IMR-90 (cell line): ENCODE results near the gene HRH3. TPM values are rescaled to one million over a fixed set of nuclear protein-coding genes. Genes with fewer than 3 reads are reported as not detected.

Experiments used
- ATAC-seq: fragments of 200-7000 bp; cut with Tn5 transposase; 2 replicates; pipeline ENCODE4 v1.9.1; 2020; ENCODE audit warnings: low read depth, mild to moderate bottlenecking, moderate library complexity
- BruUV-seq: library from RNA; stranded (reverse); fragments of 400-500 nt; replicated peaks from 2 replicates; lab custom pipeline; 2021; lab: Mats Ljungman, UMichigan
- CTCF ChIA-PET: fragments of 300-600 bp; formaldehyde crosslinking; extraction: SDS; loops from one replicate; lab custom pipeline; 2021; ENCODE audit warnings: antibody characterized with exemption; lab: Yijun Ruan, JAX
- POLR2A ChIA-PET: fragments of 300-600 bp; sonication (Branson Sonifier 250); formaldehyde crosslinking; loops from one replicate; lab custom pipeline; 2022; ENCODE audit warnings: antibody characterized with exemption; ENCODE audit not compliant: unreplicated experiment; lab: Charles Lee
- DNase-seq: peaks from one replicate; pipeline ENCODE4 v3.0.0; 2013
- H2AFZ ChIP-seq: replicated peaks from 2 replicates; pipeline ENCODE3; 2013; ENCODE audit warnings: low read length, mild to moderate bottlenecking; ENCODE audit not compliant: poor library complexity
- H2AK5ac ChIP-seq: 2 replicates; pipeline ENCODE4 v1.6.1; 2013; ENCODE audit warnings: low read depth, low read length, inconsistent platforms
- H2AK9ac ChIP-seq: replicated peaks from 2 replicates; pipeline ENCODE3; 2013; ENCODE audit warnings: mild to moderate bottlenecking, low read depth, low read length, moderate library complexity; ENCODE audit not compliant: poor library complexity
- H2BK120ac ChIP-seq: 2 replicates; pipeline ENCODE4 v1.6.1; 2013; ENCODE audit warnings: low read depth, low read length, inconsistent platforms
- H2BK15ac ChIP-seq: 3 replicates; pipeline ENCODE4 v1.6.1; 2013; ENCODE audit warnings: low read depth, low read length, inconsistent platforms
- H2BK20ac ChIP-seq: 2 replicates; pipeline ENCODE4 v1.6.1; 2013; ENCODE audit warnings: low read depth, mild to moderate bottlenecking, inconsistent platforms, low read length, moderate library complexity
- H2BK5ac ChIP-seq: 2 replicates; pipeline ENCODE4 v1.6.1; 2013; ENCODE audit warnings: mild to moderate bottlenecking, low read depth, low read length, inconsistent platforms; ENCODE audit not compliant: poor library complexity, severe bottlenecking
- H3K14ac ChIP-seq: replicated peaks from 2 replicates; pipeline ENCODE4 v1.6.1; 2013; ENCODE audit warnings: low read depth, low read length, inconsistent platforms
- H3K18ac ChIP-seq: 2 replicates; pipeline ENCODE4 v1.6.1; 2013; ENCODE audit warnings: low read depth, low read length, control low read depth
- H3K23ac ChIP-seq: 2 replicates; pipeline ENCODE4 v1.6.1; 2013; ENCODE audit warnings: low read depth, low read length, inconsistent platforms
- H3K27ac ChIP-seq: 2 replicates; pipeline ENCODE4 v1.5.1; 2013; ENCODE audit warnings: mild to moderate bottlenecking, control low read depth, low read length; ENCODE audit not compliant: insufficient read depth
- H3K27me3 ChIP-seq: 2 replicates; pipeline ENCODE4 v1.6.1; 2013; ENCODE audit warnings: low read length; ENCODE audit not compliant: control insufficient read depth, insufficient read depth
- H3K36me3 ChIP-seq: 2 replicates; pipeline ENCODE4 v1.6.1; 2013; ENCODE audit warnings: low read length, mixed read lengths; ENCODE audit not compliant: control insufficient read depth, insufficient read depth
- H3K4ac ChIP-seq: 2 replicates; pipeline ENCODE4 v1.6.1; 2013; ENCODE audit warnings: low read depth, low read length, inconsistent platforms
- H3K4me1 ChIP-seq: 2 replicates; pipeline ENCODE4 v1.6.1; 2013; ENCODE audit warnings: low read length, mixed read lengths; ENCODE audit not compliant: control insufficient read depth, insufficient read depth
- H3K4me2 ChIP-seq: 2 replicates; pipeline ENCODE4 v1.6.1; 2013; ENCODE audit warnings: low read depth, mild to moderate bottlenecking, control low read depth, low read length, moderate library complexity
- H3K4me3 ChIP-seq: 2 replicates; pipeline ENCODE4 v1.5.1; 2013; ENCODE audit warnings: low read depth, mild to moderate bottlenecking, control low read depth, low read length, moderate library complexity; ENCODE audit not compliant: insufficient read depth
- H3K56ac ChIP-seq: 2 replicates; pipeline ENCODE4 v1.6.1; 2013; ENCODE audit warnings: low read length, inconsistent platforms; ENCODE audit not compliant: insufficient read depth; ENCODE audit errors: extremely low read depth
- H3K79me1 ChIP-seq, 2 experiments: 2 replicates each; pipeline ENCODE4 v1.6.1; 2013; ENCODE audit warnings: low read length in 2 of 2, inconsistent platforms in 1 of 2, low read depth in 1 of 2
- H3K9ac ChIP-seq: 2 replicates; pipeline ENCODE4 v1.6.1; 2013; ENCODE audit warnings: low read depth, low read length, control low read depth
- H3K9me1 ChIP-seq: 2 replicates; pipeline ENCODE4 v1.6.1; 2013; ENCODE audit warnings: low read length, inconsistent platforms; ENCODE audit not compliant: insufficient read depth
- H3K9me3 ChIP-seq: 2 replicates; pipeline ENCODE4 v1.6.1; 2013; ENCODE audit warnings: low read length; ENCODE audit not compliant: control insufficient read depth, insufficient read depth
- H4K20me1 ChIP-seq: 2 replicates; pipeline ENCODE4 v1.6.1; 2013; ENCODE audit warnings: low read length, inconsistent platforms; ENCODE audit not compliant: insufficient read depth
- H4K5ac ChIP-seq: 2 replicates; pipeline ENCODE4 v1.6.1; 2013; ENCODE audit warnings: mild to moderate bottlenecking, low read depth, low read length, control low read depth
- H4K8ac ChIP-seq, 2 experiments: 2 replicates each; pipeline ENCODE4 v1.6.1; 2013; ENCODE audit warnings: low read depth in 2 of 2, low read length in 2 of 2, control low read depth in 1 of 2, inconsistent platforms in 1 of 2
- H4K91ac ChIP-seq: 2 replicates; pipeline ENCODE4 v1.6.1; 2013; ENCODE audit warnings: low read depth, low read length, inconsistent platforms; ENCODE audit not compliant: insufficient read depth
- BHLHE40 ChIP-seq: fragments of 150-350 bp; IDR thresholded peaks from 2 replicates; pipeline ENCODE4 v1.6.1; 2016; ENCODE audit warnings: mild to moderate bottlenecking, low read depth, low read length
- CHD1 ChIP-seq: IDR thresholded peaks from 2 replicates; pipeline ENCODE4 v1.6.1; 2012; ENCODE audit warnings: low read depth, low read length, improper control_type of control experiment
- MAZ ChIP-seq: IDR thresholded peaks from 2 replicates; pipeline ENCODE4 v1.6.1; 2012; ENCODE audit warnings: low read depth, mild to moderate bottlenecking, low read length, improper control_type of control experiment, moderate library complexity, borderline replicate concordance
- RCOR1 ChIP-seq: IDR thresholded peaks from 2 replicates; pipeline ENCODE4 v1.6.1; 2012; ENCODE audit warnings: mild to moderate bottlenecking, low read length, improper control_type of control experiment; ENCODE audit not compliant: insufficient replicate concordance
- RFX5 ChIP-seq: IDR thresholded peaks from 2 replicates; pipeline ENCODE4 v1.8.0; 2012; ENCODE audit warnings: low read depth, mild to moderate bottlenecking, low read length, moderate library complexity
- WGBS, 2 experiments: methylation state at CpG; one replicate each; pipeline versions ENCODE4 v1.1.5 to v1.1.7; 2013; ENCODE audit warnings: missing lambda C conversion rate in 2 of 2; ENCODE audit not compliant: insufficient read length in 1 of 2; ENCODE audit errors: extremely low coverage in 2 of 2; 5-methylcytosine and 5-hydroxymethylcytosine counted together
- dilution Hi-C: fragments of 300-500 bp; cut with HindIII; formaldehyde crosslinking; loops from one replicate; pipeline ENCODE4 v1.14.3; 2018; ENCODE audit warnings: low sequenced_read_pairs; ENCODE audit not compliant: unreplicated experiment
- in situ Hi-C: fragments of 300-500 bp; cut with MboI; formaldehyde crosslinking; loops from 3 replicates; pipeline ENCODE4 v1.14.3; 2019; ENCODE audit warnings: low sequenced_read_pairs, inconsistent platforms, mixed read lengths
- intact Hi-C: fragments of 100-400 bp; cut with micrococcal nuclease; formaldehyde crosslinking; loops from 2 replicates; pipeline ENCODE4 v1.10.0; 2022
- polyA plus RNA-seq, 3 experiments: library from polyadenylated mRNA; depleted of rRNA; stranded (reverse); fragments of >200 nt; gene quantifications; 2 replicates each; pipeline ENCODE4 v1.2.3, GENCODE V29; 2012; ENCODE audit warnings: low replicate concordance in 1 of 3
- total RNA-seq: library from RNA; depleted of rRNA; stranded (reverse); fragments of >200 nt; gene quantifications from 2 replicates; pipeline ENCODE4 v1.2.3, GENCODE V29; 2012
- TF ChIP-seq, protein P1 (sequence below): fragments of 150-350 bp; IDR thresholded peaks from 2 replicates; pipeline ENCODE4 v1.6.1; 2016; ENCODE audit warnings: low read depth, mild to moderate bottlenecking, low read length, moderate library complexity, borderline replicate concordance
- TF ChIP-seq, protein P2 (sequence below): conservative IDR thresholded peaks from 2 replicates; pipeline ENCODE4 v1.5.1; 2012; ENCODE audit warnings: mild to moderate bottlenecking, low read depth, low read length, improper control_type of control experiment

The HRH3 gene
- total and polyA plus RNA-seq, 2 of the 4 experiments (the other 2 are of a cell fraction) = not detected

DNA sequence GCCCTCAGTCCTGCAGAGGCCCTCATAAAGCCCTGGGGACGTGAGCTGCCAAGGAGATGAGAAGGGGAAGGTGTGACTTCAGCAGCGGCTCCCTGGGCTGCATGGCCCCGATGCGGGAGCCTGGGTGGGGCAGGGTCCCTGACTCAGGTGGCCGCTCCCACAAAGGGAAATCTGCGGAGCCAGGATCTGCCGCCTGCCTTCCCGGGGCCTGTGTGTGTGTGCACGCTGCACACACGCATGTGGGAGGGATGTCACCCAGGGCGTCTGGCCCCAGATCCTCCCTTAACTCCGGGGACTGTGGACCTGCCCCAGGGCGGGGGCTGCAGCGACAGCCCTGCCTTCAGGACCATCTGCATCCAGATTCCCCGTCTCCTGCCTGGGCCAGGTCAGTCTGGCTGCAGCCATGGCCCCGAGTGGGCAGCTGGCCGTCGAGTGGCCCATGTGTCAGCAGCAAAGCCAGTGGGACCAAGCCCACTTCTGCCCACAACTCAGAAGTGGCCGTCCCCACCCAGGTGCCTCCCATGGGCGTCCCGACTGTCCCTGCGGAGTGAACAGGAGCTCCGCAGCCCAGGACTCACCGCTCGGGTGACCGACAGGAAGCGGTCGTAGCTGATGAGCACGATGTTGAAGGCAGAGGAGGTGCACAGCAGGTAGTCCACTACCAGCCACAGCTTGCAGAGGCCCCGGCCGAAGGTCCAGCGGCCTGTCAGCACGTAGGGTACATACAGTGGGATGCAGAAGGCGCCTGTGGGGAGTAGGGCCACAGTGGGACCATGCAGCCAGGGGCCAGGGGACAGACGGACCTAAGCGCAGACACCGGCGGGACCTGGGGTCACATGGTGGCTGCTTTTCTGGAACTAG is 1.9 kb downstream of the HRH3 start:
- DNase-seq (no peak), ATAC-seq (no peak)
- H3K27me3 ChIP-seq = peaks cover 75% of the 10 kb centered on the region
- no peak overlapping the region for H3K4me2 ChIP-seq
- no peak overlapping the region for H2BK120ac ChIP-seq
- CTCF ChIA-PET = no interaction called here
- no peak overlapping the region for H2BK20ac ChIP-seq
- no peaks in the 10 kb centered on the region for H3K36me3 ChIP-seq
- no peak overlapping the region for H3K23ac ChIP-seq
- TF ChIP-seq MAZ (no peak), RCOR1 (no peak), CHD1 (no peak), BHLHE40 (no peak), RFX5 (no peak)
- TF ChIP-seq, protein P1, sequence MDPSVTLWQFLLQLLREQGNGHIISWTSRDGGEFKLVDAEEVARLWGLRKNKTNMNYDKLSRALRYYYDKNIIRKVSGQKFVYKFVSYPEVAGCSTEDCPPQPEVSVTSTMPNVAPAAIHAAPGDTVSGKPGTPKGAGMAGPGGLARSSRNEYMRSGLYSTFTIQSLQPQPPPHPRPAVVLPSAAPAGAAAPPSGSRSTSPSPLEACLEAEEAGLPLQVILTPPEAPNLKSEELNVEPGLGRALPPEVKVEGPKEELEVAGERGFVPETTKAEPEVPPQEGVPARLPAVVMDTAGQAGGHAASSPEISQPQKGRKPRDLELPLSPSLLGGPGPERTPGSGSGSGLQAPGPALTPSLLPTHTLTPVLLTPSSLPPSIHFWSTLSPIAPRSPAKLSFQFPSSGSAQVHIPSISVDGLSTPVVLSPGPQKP = no peak
- TF ChIP-seq, protein P2, sequence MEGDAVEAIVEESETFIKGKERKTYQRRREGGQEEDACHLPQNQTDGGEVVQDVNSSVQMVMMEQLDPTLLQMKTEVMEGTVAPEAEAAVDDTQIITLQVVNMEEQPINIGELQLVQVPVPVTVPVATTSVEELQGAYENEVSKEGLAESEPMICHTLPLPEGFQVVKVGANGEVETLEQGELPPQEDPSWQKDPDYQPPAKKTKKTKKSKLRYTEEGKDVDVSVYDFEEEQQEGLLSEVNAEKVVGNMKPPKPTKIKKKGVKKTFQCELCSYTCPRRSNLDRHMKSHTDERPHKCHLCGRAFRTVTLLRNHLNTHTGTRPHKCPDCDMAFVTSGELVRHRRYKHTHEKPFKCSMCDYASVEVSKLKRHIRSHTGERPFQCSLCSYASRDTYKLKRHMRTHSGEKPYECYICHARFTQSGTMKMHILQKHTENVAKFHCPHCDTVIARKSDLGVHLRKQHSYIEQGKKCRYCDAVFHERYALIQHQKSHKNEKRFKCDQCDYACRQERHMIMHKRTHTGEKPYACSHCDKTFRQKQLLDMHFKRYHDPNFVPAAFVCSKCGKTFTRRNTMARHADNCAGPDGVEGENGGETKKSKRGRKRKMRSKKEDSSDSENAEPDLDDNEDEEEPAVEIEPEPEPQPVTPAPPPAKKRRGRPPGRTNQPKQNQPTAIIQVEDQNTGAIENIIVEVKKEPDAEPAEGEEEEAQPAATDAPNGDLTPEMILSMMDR = no peak
- H3K14ac ChIP-seq = no peak overlapping the region
- dilution Hi-C loops = no loop called here
- in situ Hi-C loops = no loop called here
- no peaks in the 10 kb centered on the region for H3K79me1 ChIP-seq
- H2AFZ ChIP-seq = no peak overlapping the region
- intact Hi-C loops = no loop called here
- H3K56ac ChIP-seq = no peak overlapping the region
- H3K4me1 ChIP-seq = no peaks in the 10 kb centered on the region
- no peak overlapping the region for H2BK15ac ChIP-seq
- H4K5ac ChIP-seq = no peak overlapping the region
- peaks cover 12% of the 10 kb centered on the region for H4K20me1 ChIP-seq
- no peak overlapping the region for H3K9ac ChIP-seq
- H3K18ac ChIP-seq = no peak overlapping the region
- H2BK5ac ChIP-seq = no peak overlapping the region
- 53% methylated on average over 12 of the region's 38 CpGs; no CpG with 5 or more reads in 1 of the 2 experiments for WGBS, 2 experiments
- no peak overlapping the region for H3K4me3 ChIP-seq
- H4K91ac ChIP-seq = no peak overlapping the region
- H2AK5ac ChIP-seq = no peak overlapping the region
- BruUV-seq = no TSS peak
- no peak overlapping the region for H4K8ac ChIP-seq
- H3K27ac ChIP-seq = no peak overlapping the region
- no peaks in the 10 kb centered on the region for H3K9me3 ChIP-seq
- H2AK9ac ChIP-seq = no peak overlapping the region
- POLR2A ChIA-PET = no interaction called here
- no peak overlapping the region for H3K4ac ChIP-seq
- H3K9me1 ChIP-seq = no peaks in the 10 kb centered on the region
